Measurements from ENCODE around the gene MSI2. TPM values are rescaled to one million over a fixed set of nuclear protein-coding genes. Genes with fewer than 3 reads are reported as not detected.

MSI2 gene
- total RNA-seq, 1 donor from 2014 or later = 31.3 TPM

- Histone ChIP-seq H3K4me3 (no peak overlapping the region), H3K27ac (no peak overlapping the region), H3K9me3 (no peaks in the 10 kb centered on the region), H3K27me3 (no peaks in the 10 kb centered on the region), H3K36me3 (no peaks in the 10 kb centered on the region), H3K4me1 (no peaks in the 10 kb centered on the region)
- intact Hi-C loops (cut with DNase I) = no loop called here
- no peak for ATAC-seq
- no peak for DNase-seq
- TF ChIP-seq CTCF (IDR thresholded peaks at IDR 0.05) = no peak
Observed at GRCh38 chr17:57544401-57544800, 288.1 kb downstream of the MSI2 start.

GRCh38 chr17:57544834-57545463 is 288.6 kb downstream of the MSI2 start:
- Histone ChIP-seq H3K27me3 (no peaks in the 10 kb centered on the region), H3K27ac (no peak overlapping the region), H3K4me3 (no peak overlapping the region), H3K9me3 (no peaks in the 10 kb centered on the region), H3K36me3 (no peaks in the 10 kb centered on the region), H3K4me1 (no peaks in the 10 kb centered on the region)
- no peak for TF ChIP-seq CTCF (IDR thresholded peaks at IDR 0.05)
- DNase-seq = no peak
- intact Hi-C loops (cut with DNase I) = no loop called here
- no peak for ATAC-seq

GRCh38 chr17:57545731-57546342 is 289.5 kb downstream of the MSI2 start:
- no peaks in the 10 kb centered on the region for H3K27me3 ChIP-seq
- no peak overlapping the region for H3K27ac ChIP-seq
- no peaks in the 10 kb centered on the region for H3K36me3 ChIP-seq
- no peak for TF ChIP-seq CTCF (IDR thresholded peaks at IDR 0.05)
- intact Hi-C loops (cut with DNase I) = no loop called here
- H3K4me3 ChIP-seq = no peak overlapping the region
- ATAC-seq (no peak), DNase-seq (no peak)
- H3K9me3 ChIP-seq = no peaks in the 10 kb centered on the region
- H3K4me1 ChIP-seq = no peaks in the 10 kb centered on the region

GRCh38 chr17:57548421-57549410 is 292.4 kb downstream of the MSI2 start:
- intact Hi-C loops (cut with DNase I) = no loop called here
- ATAC-seq = no peak
- Histone ChIP-seq H3K4me3 (no peak overlapping the region), H3K36me3 (no peaks in the 10 kb centered on the region), H3K9me3 (no peaks in the 10 kb centered on the region), H3K27ac (no peak overlapping the region), H3K4me1 (no peaks in the 10 kb centered on the region), H3K27me3 (no peaks in the 10 kb centered on the region)
- TF ChIP-seq CTCF (IDR thresholded peaks at IDR 0.05) = no peak
- DNase-seq = no peak

GRCh38 chr17:57549468-57549867 is 293.1 kb downstream of the MSI2 start:
- ATAC-seq (no peak), DNase-seq (no peak)
- Histone ChIP-seq H3K27ac (no peak overlapping the region), H3K36me3 (no peaks in the 10 kb centered on the region), H3K4me1 (no peaks in the 10 kb centered on the region), H3K9me3 (no peaks in the 10 kb centered on the region), H3K4me3 (no peak overlapping the region), H3K27me3 (no peaks in the 10 kb centered on the region)
- no peak for TF ChIP-seq CTCF (IDR thresholded peaks at IDR 0.05)
- intact Hi-C loops (cut with DNase I) = no loop called here

Data from upper lobe of right lung (tissue), 1 donor.